Effector memory CD4-positive, alpha-beta T cell (primary cell): ENCODE data around the gene SVOPL.

ENCODE experiments used
- DNase-seq, 3 donors: peaks; one replicate each; pipeline ENCODE4 v3.0.0-alpha.2; 2020
- H3K27ac ChIP-seq: 2 replicates; pipeline ENCODE4 v1.7.0; 2013; ENCODE audit warnings: mild to moderate bottlenecking, low read length, moderate library complexity; ENCODE audit not compliant: insufficient read depth, poor library complexity, severe bottlenecking
- H3K27me3 ChIP-seq: replicated peaks from 2 replicates; pipeline ENCODE4 v1.7.0; 2013; ENCODE audit warnings: mild to moderate bottlenecking, low read length; ENCODE audit not compliant: insufficient read depth, control insufficient read depth, poor library complexity, severe bottlenecking
- H3K36me3 ChIP-seq: 2 replicates; pipeline ENCODE4 v1.7.0; 2013; ENCODE audit warnings: mild to moderate bottlenecking, low read length, moderate library complexity; ENCODE audit not compliant: control insufficient read depth, insufficient read depth
- H3K4me1 ChIP-seq: 2 replicates; pipeline ENCODE4 v1.7.0; 2013; ENCODE audit warnings: low read length, mild to moderate bottlenecking; ENCODE audit not compliant: control insufficient read depth, insufficient read depth, poor library complexity, severe bottlenecking
- H3K4me3 ChIP-seq: 2 replicates; pipeline ENCODE4 v1.7.0; 2013; ENCODE audit warnings: low read length, low read depth, mild to moderate bottlenecking; ENCODE audit not compliant: insufficient read depth, poor library complexity, severe bottlenecking
- H3K9me3 ChIP-seq: 2 replicates; pipeline ENCODE4 v1.7.0; 2013; ENCODE audit warnings: mild to moderate bottlenecking, low read length, moderate library complexity; ENCODE audit not compliant: control insufficient read depth

SVOPL gene

GRCh38 chr7:138684340-138684739, 16.8 kb downstream of the SVOPL start:
- Histone ChIP-seq H3K27me3 (no peaks in the 10 kb centered on the region), H3K36me3 (no peaks in the 10 kb centered on the region), H3K4me1 (no peaks in the 10 kb centered on the region), H3K9me3 (no peaks in the 10 kb centered on the region), H3K27ac (no peak overlapping the region), H3K4me3 (no peak overlapping the region)
- DNase-seq: no peak

GRCh38 chr7:138679793-138680192, 21.4 kb downstream of the SVOPL start:
- H3K4me1 ChIP-seq: no peaks in the 10 kb centered on the region
- no peak for DNase-seq

GRCh38 chr7:138670594-138670993, 30.6 kb downstream of the SVOPL start:
- Histone ChIP-seq H3K4me3 (no peak overlapping the region), H3K27me3 (no peaks in the 10 kb centered on the region), H3K4me1 (no peaks in the 10 kb centered on the region), H3K27ac (no peak overlapping the region), H3K36me3 (no peaks in the 10 kb centered on the region), H3K9me3 (no peaks in the 10 kb centered on the region)
- DNase-seq: no peak

More at GRCh38 chr7:138679793-138680192, 21.4 kb downstream of the SVOPL start:
- no peaks in the 10 kb centered on the region for H3K36me3 ChIP-seq
- no peak overlapping the region for H3K27ac ChIP-seq
- H3K4me3 ChIP-seq: no peak overlapping the region
- no peaks in the 10 kb centered on the region for H3K27me3 ChIP-seq
- no peaks in the 10 kb centered on the region for H3K9me3 ChIP-seq

- Histone ChIP-seq H3K9me3 (no peaks in the 10 kb centered on the region), H3K4me1 (no peaks in the 10 kb centered on the region), H3K27me3 (no peaks in the 10 kb centered on the region), H3K4me3 (no peak overlapping the region), H3K36me3 (no peaks in the 10 kb centered on the region), H3K27ac (no peak overlapping the region)
- DNase-seq: no peak
These were observed 31.8 kb downstream of the SVOPL start for GRCh38 chr7:138669364-138669763.

- no peaks in the 10 kb centered on the region for H3K27me3 ChIP-seq
- no peaks in the 10 kb centered on the region for H3K36me3 ChIP-seq
- H3K4me1 ChIP-seq: no peaks in the 10 kb centered on the region
- H3K4me3 ChIP-seq: no peak overlapping the region
- H3K27ac ChIP-seq: no peak overlapping the region
- no peaks in the 10 kb centered on the region for H3K9me3 ChIP-seq
- no peak for DNase-seq
These were observed 32.2 kb downstream of the SVOPL start for GRCh38 chr7:138668946-138669345.

- no peak overlapping the region for H3K27ac ChIP-seq
- H3K27me3 ChIP-seq: no peaks in the 10 kb centered on the region
- H3K4me3 ChIP-seq: no peak overlapping the region
- no peak for DNase-seq
- no peaks in the 10 kb centered on the region for H3K36me3 ChIP-seq
- no peaks in the 10 kb centered on the region for H3K4me1 ChIP-seq
- H3K9me3 ChIP-seq: no peaks in the 10 kb centered on the region
These were observed 32.9 kb downstream of the SVOPL start for GRCh38 chr7:138668229-138668596.

GRCh38 chr7:138667535-138668228, 33.5 kb downstream of the SVOPL start:
- DNase-seq: no peak
- Histone ChIP-seq H3K4me1 (no peaks in the 10 kb centered on the region), H3K9me3 (no peaks in the 10 kb centered on the region), H3K27ac (no peak overlapping the region), H3K36me3 (no peaks in the 10 kb centered on the region), H3K27me3 (no peaks in the 10 kb centered on the region), H3K4me3 (no peak overlapping the region)

- H3K36me3 ChIP-seq: no peaks in the 10 kb centered on the region
- H3K27me3 ChIP-seq: no peaks in the 10 kb centered on the region
- H3K27ac ChIP-seq: no peak overlapping the region
- H3K4me3 ChIP-seq: no peak overlapping the region
- DNase-seq: no peak
- no peaks in the 10 kb centered on the region for H3K9me3 ChIP-seq
- no peaks in the 10 kb centered on the region for H3K4me1 ChIP-seq
These were observed 34.8 kb downstream of the SVOPL start for GRCh38 chr7:138666385-138666784.

GRCh38 chr7:138665669-138666140, 35.5 kb downstream of the SVOPL start:
- H3K4me1 ChIP-seq: no peaks in the 10 kb centered on the region
- no peaks in the 10 kb centered on the region for H3K36me3 ChIP-seq
- H3K4me3 ChIP-seq: no peak overlapping the region
- H3K9me3 ChIP-seq: no peaks in the 10 kb centered on the region
- H3K27me3 ChIP-seq: no peaks in the 10 kb centered on the region
- H3K27ac ChIP-seq: no peak overlapping the region
- DNase-seq: no peak

- Histone ChIP-seq H3K27me3 (no peaks in the 10 kb centered on the region), H3K4me1 (no peaks in the 10 kb centered on the region), H3K27ac (no peak overlapping the region), H3K4me3 (no peak overlapping the region), H3K9me3 (no peaks in the 10 kb centered on the region), H3K36me3 (no peaks in the 10 kb centered on the region)
- no peak for DNase-seq
These were observed 35.9 kb downstream of the SVOPL start for GRCh38 chr7:138665249-138665648.
